Lung (tissue), 12 donors: ENCODE results near the gene KRTAP3-3. TPM values are rescaled to one million over a fixed set of nuclear protein-coding genes. Genes with fewer than 3 reads are reported as not detected.

Experiments
- ATAC-seq: fragments of 200-7000 bp; cut with Tn5 transposase; one replicate; pipeline ENCODE4 v1.9.1; 2020; ENCODE audit warnings: moderate number of reproducible peaks; ENCODE audit not compliant: insufficient read depth, low FRiP score
- DNase-seq, 3 donors: peaks; one replicate each; pipeline ENCODE4 v3.0.0-alpha.2; 2013 to 2017
- H3K27ac ChIP-seq, 2 donors: one replicate each; pipeline ENCODE4 v1.5.1; 2013; ENCODE audit warnings: mild to moderate bottlenecking in 2 of 2, moderate library complexity in 2 of 2, control low read depth in 1 of 2, inconsistent platforms in 1 of 2, low read depth in 1 of 2, low read length in 1 of 2
- H3K27me3 ChIP-seq, 3 donors: one replicate each; pipeline ENCODE4 v1.5.1; 2013; ENCODE audit warnings: low read length in 2 of 3; ENCODE audit not compliant: control insufficient read depth in 3 of 3, insufficient read depth in 3 of 3
- H3K36me3 ChIP-seq, 4 donors: one replicate each; pipeline ENCODE4 v1.5.1; 2013; ENCODE audit warnings: low read length in 4 of 4, mild to moderate bottlenecking in 1 of 4, moderate library complexity in 1 of 4; ENCODE audit not compliant: control insufficient read depth in 4 of 4, insufficient read depth in 4 of 4
- H3K4me1 ChIP-seq, 5 donors: one replicate each; pipeline ENCODE4 v1.5.1; 2013; ENCODE audit warnings: low read length in 5 of 5, mild to moderate bottlenecking in 2 of 5, moderate library complexity in 1 of 5; ENCODE audit not compliant: control insufficient read depth in 5 of 5, insufficient read depth in 5 of 5
- H3K4me3 ChIP-seq: one replicate; pipeline ENCODE4 v1.5.1; 2013; ENCODE audit warnings: mild to moderate bottlenecking, control low read depth, moderate library complexity
- H3K9ac ChIP-seq, 2 donors: one replicate each; pipeline ENCODE4 v1.5.1; 2013; ENCODE audit warnings: low read length in 2 of 2, control low read depth in 1 of 2; ENCODE audit not compliant: insufficient read depth in 1 of 2
- H3K9me3 ChIP-seq, 4 donors: one replicate each; pipeline ENCODE4 v1.5.1; 2013; ENCODE audit warnings: low read length in 3 of 4, mild to moderate bottlenecking in 1 of 4, moderate library complexity in 1 of 4; ENCODE audit not compliant: control insufficient read depth in 4 of 4, insufficient read depth in 3 of 4
- WGBS, 2 donors: extraction: QIAGEN DNeasy Blood & Tissue Kit; methylation state at CpG; one replicate each; pipeline ENCODE4 v1.1.7; 2013; 5-methylcytosine and 5-hydroxymethylcytosine counted together
- polyA plus RNA-seq, 2 donors: library from polyadenylated mRNA; stranded (reverse); fragments of 200-250 nt; gene quantifications; one replicate each; pipeline ENCODE4 v1.2.1, GENCODE V29; 2013
- total RNA-seq, 2 donors: library from RNA; depleted of rRNA in 1 of 2; stranded (reverse); fragments of >200 nt in 1 of 2; gene quantifications; one replicate each; pipeline ENCODE4 v1.2.1, GENCODE V29; 2014 to 2021
- TF ChIP-seq, protein P1 (sequence below): IDR thresholded peaks from 2 replicates; pipeline ENCODE4 v1.5.1; 2012; ENCODE audit warnings: mild to moderate bottlenecking; ENCODE audit errors: control extremely low read depth, extremely low read depth
- donor health status: control.
- donor health status: control.
- donor health status: Bipolar disorder and iron deficiency.
- donor health status: healthy.
- donor health status: DM: yes; HTN: yes; CAD: no.

The KRTAP3-3 gene
- total and polyA plus RNA-seq, 4 donors = not detected

DNA sequence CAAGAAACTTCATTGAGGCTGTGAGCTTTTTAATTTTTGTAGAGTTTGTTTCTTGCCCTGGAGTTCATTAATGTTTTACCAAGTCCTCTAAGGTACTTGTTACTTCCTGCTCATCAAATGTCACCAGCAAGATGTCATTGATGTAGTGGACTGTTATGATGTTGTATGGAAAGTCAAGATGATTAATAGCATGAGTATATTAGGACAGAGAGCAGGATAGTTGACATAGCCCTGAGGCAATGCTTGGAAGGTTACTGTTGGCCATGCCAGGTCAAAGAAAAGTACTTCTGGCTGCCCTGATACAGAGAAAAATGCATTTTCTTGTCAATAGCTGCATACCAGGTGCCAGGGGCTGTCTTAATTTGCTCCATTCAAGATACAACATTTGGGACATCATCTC, 26.4 kb upstream of the KRTAP3-3 start:
- no peaks in the 10 kb centered on the region for H3K36me3 ChIP-seq
- TF ChIP-seq, protein P1, sequence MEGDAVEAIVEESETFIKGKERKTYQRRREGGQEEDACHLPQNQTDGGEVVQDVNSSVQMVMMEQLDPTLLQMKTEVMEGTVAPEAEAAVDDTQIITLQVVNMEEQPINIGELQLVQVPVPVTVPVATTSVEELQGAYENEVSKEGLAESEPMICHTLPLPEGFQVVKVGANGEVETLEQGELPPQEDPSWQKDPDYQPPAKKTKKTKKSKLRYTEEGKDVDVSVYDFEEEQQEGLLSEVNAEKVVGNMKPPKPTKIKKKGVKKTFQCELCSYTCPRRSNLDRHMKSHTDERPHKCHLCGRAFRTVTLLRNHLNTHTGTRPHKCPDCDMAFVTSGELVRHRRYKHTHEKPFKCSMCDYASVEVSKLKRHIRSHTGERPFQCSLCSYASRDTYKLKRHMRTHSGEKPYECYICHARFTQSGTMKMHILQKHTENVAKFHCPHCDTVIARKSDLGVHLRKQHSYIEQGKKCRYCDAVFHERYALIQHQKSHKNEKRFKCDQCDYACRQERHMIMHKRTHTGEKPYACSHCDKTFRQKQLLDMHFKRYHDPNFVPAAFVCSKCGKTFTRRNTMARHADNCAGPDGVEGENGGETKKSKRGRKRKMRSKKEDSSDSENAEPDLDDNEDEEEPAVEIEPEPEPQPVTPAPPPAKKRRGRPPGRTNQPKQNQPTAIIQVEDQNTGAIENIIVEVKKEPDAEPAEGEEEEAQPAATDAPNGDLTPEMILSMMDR = no peak
- no peaks in the 10 kb centered on the region for H3K27me3 ChIP-seq
- no peak overlapping the region for H3K27ac ChIP-seq
- no peak overlapping the region for H3K4me3 ChIP-seq
- H3K9me3 ChIP-seq = peaks cover 0 to 4% (median 1%) of the 10 kb centered on the region in 4 donors
- no peak for ATAC-seq
- no peak overlapping the region for H3K9ac ChIP-seq
- DNase-seq = no peak
- no peaks in the 10 kb centered on the region for H3K4me1 ChIP-seq

DNA sequence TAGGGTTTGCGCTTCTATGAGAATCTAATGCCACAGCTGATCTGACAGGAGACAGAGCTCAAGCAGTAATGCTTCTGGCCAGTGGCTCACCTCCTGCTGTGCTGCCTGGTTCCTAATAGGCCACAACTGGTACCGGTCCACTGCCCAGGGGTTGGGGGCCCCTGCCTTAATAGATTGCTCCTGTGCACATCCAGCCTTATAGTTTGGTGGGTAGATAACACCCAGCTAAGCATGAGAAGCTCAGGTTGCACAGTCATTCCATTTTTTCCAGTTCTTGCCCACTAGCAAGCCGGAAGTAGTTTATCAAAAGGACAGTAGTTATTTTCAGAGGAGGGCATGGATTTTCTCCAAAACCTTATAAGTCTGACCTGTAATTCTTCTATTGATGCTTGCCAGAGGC, 25.5 kb upstream of the KRTAP3-3 start:
- no peaks in the 10 kb centered on the region for H3K4me1 ChIP-seq
- no peak overlapping the region for H3K27ac ChIP-seq
- peaks cover 0 to 4% (median 1%) of the 10 kb centered on the region in 4 donors for H3K9me3 ChIP-seq
- WGBS, 2 donors = 94 to 96% methylated on average over 3 of the region's 3 CpGs
- TF ChIP-seq, protein P1 = no peak
- no peak for DNase-seq
- ATAC-seq = no peak
- no peaks in the 10 kb centered on the region for H3K27me3 ChIP-seq
- H3K9ac ChIP-seq = no peak overlapping the region
- no peak overlapping the region for H3K4me3 ChIP-seq
- no peaks in the 10 kb centered on the region for H3K36me3 ChIP-seq

DNA sequence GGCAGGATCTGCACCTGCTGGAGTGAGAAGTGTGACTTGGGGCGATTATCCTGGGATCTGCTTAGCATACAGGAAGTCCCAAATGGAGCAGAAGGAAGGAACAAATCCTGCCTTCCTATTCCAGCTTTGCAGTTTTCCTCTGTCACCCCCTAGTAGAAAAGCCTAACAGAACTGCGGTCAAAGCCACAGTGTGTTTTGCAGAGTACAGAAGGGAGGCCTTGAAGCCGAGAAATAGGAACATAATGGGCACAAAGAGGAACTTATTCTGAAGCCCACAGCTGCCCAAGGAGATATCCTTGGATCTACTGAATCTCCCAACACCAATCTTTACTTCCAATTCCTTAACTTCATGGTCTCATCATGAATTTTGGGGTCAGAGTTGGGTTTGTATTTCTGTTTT, 24.6 kb upstream of the KRTAP3-3 start:
- Histone ChIP-seq H3K27ac (no peak overlapping the region), H3K27me3 (no peaks in the 10 kb centered on the region), H3K9me3 (peaks cover 0 to 4% (median 1%) of the 10 kb centered on the region in 4 donors), H3K4me3 (no peak overlapping the region), H3K4me1 (no peaks in the 10 kb centered on the region), H3K9ac (no peak overlapping the region), H3K36me3 (no peaks in the 10 kb centered on the region)
- ATAC-seq = no peak
- WGBS, 2 donors = 29 to 73% methylated on average over 3 of the region's 3 CpGs
- TF ChIP-seq, protein P1 = no peak
- no peak for DNase-seq

DNA sequence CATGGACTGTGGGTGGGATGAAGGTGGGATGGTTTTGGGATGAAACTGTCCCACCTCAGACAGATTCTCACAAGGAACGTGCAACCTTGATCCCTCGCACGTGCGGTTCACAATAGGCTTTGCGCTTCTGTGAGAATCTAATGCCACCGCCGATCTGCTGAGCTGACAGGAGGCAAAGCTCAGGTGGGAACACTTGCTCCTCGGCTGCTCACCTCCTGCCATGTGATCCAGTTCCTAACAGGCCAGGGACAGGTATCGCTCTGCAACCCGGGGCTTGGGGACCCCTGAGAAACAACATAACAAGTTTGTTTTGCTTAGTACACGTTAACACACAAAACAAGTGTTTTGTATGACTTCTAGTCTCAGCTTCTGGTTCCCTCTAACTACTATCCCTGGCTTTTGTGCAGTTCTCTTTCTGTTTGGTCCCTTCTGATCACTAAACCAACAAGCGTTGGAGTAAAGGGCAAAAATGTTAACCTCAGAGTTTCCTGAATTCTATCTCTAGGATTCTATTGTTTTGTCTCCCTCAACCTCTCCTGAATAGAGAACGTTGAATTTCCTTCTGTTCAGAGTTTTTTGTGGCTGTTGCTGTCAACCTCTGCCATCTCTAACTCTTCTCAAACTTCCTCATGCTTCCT, 22.7 kb upstream of the KRTAP3-3 start:
- no peak overlapping the region for H3K27ac ChIP-seq
- ATAC-seq (no peak), DNase-seq (no peak)
- no peak overlapping the region for H3K4me3 ChIP-seq
- no peaks in the 10 kb centered on the region for H3K4me1 ChIP-seq
- TF ChIP-seq, protein P1 = no peak
- H3K36me3 ChIP-seq = no peaks in the 10 kb centered on the region
- no peaks in the 10 kb centered on the region for H3K27me3 ChIP-seq
- H3K9me3 ChIP-seq = peaks cover 0 to 3% (median 0%) of the 10 kb centered on the region in 4 donors
- WGBS, 2 donors = 81 to 82% methylated on average over 13 of the region's 13 CpGs
- H3K9ac ChIP-seq = no peak overlapping the region
